Activated CD8-positive, alpha-beta memory T cell treated with anti-CD3 and anti-CD28 coated beads for 36 hours (primary cell): Measurements from ENCODE around the gene WBP1. TPM values are rescaled to one million over a fixed set of nuclear protein-coding genes. Genes with fewer than 3 reads are reported as not detected.

ENCODE experiments used
- CTCF ChIA-PET: fragments of 350-600 bp; sonication (Branson Sonifier 250); formaldehyde crosslinking; loops from one replicate; lab custom pipeline; 2021; ENCODE audit warnings: antibody characterized with exemption; lab: Charles Lee
- POLR2A ChIA-PET: fragments of 350-600 bp; sonication (Branson Sonifier 250); formaldehyde crosslinking; loops from one replicate; lab custom pipeline; 2021; ENCODE audit warnings: antibody characterized with exemption; lab: Charles Lee
- total RNA-seq, 2 experiments: library from RNA; stranded (reverse); gene quantifications; one replicate each; pipeline ENCODE4 v1.2.3, GENCODE V29; 2021

WBP1 gene
- total RNA-seq, 2 experiments from 2014 or later, result 24.9 to 28.7 TPM

DNA sequence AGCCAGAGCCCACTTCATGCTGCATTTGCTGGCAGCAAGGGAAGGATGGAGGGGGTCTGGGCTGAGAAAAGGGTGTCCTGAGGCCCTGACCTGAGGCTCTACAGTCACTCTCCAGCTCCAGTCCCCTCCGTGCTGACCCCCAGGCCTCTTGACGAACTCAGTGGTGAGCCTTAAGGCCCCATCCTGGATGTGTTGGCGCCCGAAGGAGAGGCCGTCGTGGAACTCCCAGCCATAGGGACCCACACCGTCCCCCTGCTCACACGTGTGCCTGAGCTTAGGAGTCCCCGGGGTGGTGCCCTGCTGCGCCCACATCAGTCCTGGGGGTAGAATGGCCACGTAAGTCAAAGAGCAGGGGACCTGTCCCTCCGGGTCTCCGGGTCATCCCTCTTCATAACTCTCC is 6.2 kb downstream of the WBP1 start:
- CTCF ChIA-PET, result interaction anchor here (1.2 kb wide), 1 partner anchor 90 kb away, joined by 6 read pairs; the partner anchor contains the start of gene LOXL3

DNA sequence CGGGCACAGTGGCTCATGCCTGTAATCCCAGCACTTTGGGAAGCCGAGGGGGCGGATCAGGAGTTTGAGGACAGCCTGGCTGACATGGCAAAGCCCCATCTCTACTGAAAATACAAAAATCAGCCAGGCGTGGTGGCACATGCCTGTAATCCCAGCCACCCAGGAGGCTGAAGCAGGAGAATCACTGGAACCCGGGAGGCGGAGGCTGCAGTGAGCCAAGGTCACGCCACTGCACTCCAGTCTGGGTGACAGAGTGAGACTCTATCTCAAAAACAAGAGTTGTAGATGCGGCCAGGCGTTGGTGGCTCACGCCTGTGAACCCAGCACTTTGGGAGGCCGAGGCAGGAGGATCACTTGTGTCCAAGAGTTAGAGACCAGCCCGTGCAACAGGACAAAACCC is 12.5 kb downstream of the WBP1 start:
- ChIA-PET CTCF (interaction anchor here (0.6 to 4.0 kb wide), 3 partner anchors 11 to 78 kb away, joined by 3 to 34 read pairs (median 3); partner anchors contain the start of genes CCDC142 and TTC31), POLR2A (interaction anchor here (0.6 kb wide), 1 partner anchor 19 kb away, joined by 5 read pairs; no protein-coding TSS in a partner anchor)

More for the DNA sequence above, 6.2 kb downstream of the WBP1 start:
- POLR2A ChIA-PET, result interaction anchor here (1.6 kb wide), 1 partner anchor 18 kb away, joined by 3 read pairs; the partner anchor contains the start of gene CCDC142

DNA sequence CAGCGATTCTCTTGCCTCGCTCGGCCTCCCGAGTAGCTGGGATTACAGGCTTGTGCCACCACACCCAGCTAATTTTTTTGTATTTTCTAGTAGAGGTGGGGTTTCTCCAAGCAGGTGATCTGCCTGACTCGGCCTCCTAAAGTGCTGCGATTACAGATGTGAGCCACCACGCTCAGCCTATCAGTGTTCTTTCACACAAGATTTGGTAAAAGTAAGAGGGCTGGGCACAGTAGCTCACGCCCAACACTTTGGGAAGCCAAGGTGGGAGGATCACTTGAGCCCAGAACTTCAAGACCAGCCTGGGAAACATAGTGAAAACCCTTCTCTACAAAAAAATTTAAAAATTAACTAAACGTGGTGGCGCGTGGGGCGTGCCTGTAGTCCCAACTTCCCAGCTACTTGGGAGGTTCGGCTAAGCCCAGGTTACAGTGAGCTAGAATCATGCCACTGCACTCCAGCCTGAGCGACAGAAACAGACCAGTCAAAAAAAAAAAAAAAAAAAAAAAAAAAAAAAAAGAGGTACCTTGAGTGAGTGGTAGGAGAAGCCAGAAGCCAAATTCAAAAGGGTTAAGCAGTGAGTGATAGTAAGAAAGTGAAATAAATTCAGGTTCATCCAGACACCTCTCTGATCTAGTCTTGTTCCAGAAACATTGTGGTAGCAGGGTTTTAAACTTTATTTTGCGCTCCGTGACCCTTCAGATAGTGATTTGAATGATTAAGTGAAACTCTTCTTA is 13.3 kb downstream of the WBP1 start:
- CTCF ChIA-PET, result interaction anchor here (0.6 to 4.0 kb wide), 3 partner anchors 10 to 79 kb away, joined by 3 to 34 read pairs (median 3); partner anchors contain the start of genes CCDC142 and TTC31

DNA sequence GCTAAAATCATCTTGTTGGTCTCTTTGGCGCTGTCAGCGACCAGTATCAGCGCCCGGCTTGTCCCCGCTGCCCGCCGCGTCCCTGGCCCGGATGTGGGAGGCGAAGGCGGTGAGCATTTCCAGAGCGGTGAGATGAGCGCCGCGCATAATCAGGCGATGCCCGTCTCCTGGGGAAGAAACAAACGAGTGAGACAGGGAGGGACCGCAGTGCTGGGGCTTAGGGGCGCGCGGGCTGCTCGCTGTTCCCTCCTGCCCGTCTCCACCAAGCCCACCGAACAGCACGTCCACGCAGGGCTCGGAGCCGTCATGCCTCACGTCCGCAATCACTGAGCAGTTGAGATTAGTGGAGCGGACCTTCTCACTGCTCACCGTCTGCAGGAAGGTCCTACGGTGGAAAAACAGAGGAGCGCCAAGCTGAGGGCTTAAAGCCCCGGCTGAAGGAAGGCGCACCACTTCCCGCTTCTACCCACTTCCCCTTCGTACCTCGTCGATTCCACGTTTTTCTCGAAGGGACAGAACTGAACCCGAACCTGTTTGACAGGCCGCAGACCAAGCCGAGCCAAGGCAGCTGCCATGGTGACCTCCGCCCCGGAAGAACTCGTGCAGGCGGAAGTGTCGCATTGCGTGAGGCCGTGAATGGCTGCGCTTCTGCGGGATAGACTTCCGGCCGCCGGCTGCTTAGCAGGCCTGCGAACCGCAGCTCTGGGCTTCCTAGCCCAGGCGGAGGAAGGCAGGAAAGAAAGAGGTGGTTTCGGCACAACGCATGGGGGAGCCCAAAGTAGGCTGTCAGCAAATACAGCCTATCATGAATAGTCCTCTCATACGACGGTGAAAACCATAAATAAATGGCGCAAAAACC is 14.1 kb downstream of the WBP1 start, which contains the start of gene MRPL53:
Gene MRPL53 (minus strand): TSS at position 595 of the 859 bp plus-strand sequence. CDS start 20 bp downstream, at position 575.
- ChIA-PET CTCF (interaction anchor here (0.7 to 4.0 kb wide), 3 partner anchors 9 to 61 kb away, joined by 3 to 34 read pairs (median 7); partner anchors contain the start of genes AUP1, CCDC142, HTRA2 and TTC31), POLR2A (interaction anchor here (1.0 to 2.6 kb wide), 5 partner anchors 10 to 57 kb away, joined by 3 to 13 read pairs (median 7); partner anchors contain the start of genes AUP1, CCDC142, HTRA2 and WBP1)

More for the DNA sequence above, 13.3 kb downstream of the WBP1 start:
- POLR2A ChIA-PET, result interaction anchor here (0.7 to 2.6 kb wide), 3 partner anchors 13 to 107 kb away, joined by 7 to 13 read pairs (median 7); partner anchors contain the start of gene WBP1

DNA sequence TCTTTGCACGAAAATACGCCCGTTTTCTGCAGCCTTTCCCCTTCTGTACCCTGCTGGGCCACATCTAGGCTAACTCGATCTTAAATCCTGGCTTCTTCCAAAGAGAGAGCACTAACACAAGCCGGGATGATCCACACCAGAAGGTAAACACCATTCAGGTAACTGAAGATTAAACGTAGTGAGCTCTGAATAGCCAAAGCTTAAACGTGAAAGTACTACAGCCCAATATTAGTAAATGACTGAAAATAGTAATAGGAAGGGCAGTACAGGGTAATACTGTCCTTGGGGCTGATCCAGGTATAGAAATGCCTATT is 14.7 kb downstream of the WBP1 start:
- CTCF ChIA-PET, result interaction anchor here (0.7 to 4.0 kb wide), 3 partner anchors 9 to 60 kb away, joined by 3 to 34 read pairs (median 7); partner anchors contain the start of genes AUP1, CCDC142, HTRA2 and TTC31
- POLR2A ChIA-PET, result interaction anchor here (1.0 to 2.6 kb wide), 4 partner anchors 9 to 56 kb away, joined by 3 to 13 read pairs (median 6); partner anchors contain the start of genes AUP1, CCDC142, HTRA2 and WBP1

DNA sequence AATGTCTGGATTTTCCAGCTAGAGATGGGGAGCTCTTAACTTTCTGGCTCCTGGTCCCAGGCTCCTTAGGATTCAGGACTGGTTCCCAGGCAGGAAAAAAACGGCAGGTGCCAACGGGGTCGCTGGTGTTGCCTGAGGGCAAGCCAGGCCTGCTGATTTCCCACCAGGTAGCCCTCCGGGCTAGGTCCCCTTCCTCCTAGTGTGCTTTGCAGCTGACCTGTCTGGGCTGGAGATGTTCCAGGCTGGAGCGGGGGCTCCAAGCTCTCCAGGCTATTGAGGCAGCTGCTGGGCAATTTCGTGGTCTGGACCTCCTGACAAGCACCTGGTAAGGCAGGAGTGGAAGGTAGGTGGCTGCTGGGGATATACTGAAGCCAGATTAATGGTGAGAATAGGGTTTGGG is 16.2 kb downstream of the WBP1 start:
- CTCF ChIA-PET, result interaction anchor here (0.7 to 4.0 kb wide), 4 partner anchors 7 to 55 kb away, joined by 3 to 34 read pairs (median 5); partner anchors contain the start of genes AUP1, CCDC142, HTRA2 and TTC31
- POLR2A ChIA-PET, result interaction anchor here (0.7 kb wide), 2 partner anchors 26 to 56 kb away, joined by 4 to 10 read pairs; no protein-coding TSS in a partner anchor

DNA sequence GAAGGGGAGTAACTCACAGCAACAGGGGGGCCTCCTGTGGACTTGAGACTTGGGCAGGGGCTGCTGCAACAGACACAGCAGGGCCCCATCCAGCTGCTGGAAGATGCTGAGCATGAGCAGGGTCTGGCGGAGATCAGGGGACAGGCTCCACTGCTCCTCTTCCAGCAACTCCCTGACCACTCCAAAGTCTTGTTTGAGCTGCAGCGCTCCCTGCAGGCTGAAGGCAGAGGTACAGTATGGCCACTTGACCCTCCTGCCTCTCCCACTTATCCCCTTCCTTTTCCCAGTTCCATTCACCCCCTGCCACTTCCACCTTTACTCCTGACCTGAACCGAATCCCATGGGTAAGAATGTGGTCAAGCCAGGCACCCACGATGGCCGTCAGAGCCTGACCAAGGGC is 16.7 kb downstream of the WBP1 start:
- ChIA-PET POLR2A (interaction anchor here (0.6 kb wide), 1 partner anchor 23 kb away, joined by 5 read pairs; no protein-coding TSS in a partner anchor), CTCF (interaction anchor here (1.3 to 2.4 kb wide), 2 partner anchors 34 to 55 kb away, joined by 3 to 7 read pairs; partner anchors contain the start of genes AUP1 and HTRA2)

DNA sequence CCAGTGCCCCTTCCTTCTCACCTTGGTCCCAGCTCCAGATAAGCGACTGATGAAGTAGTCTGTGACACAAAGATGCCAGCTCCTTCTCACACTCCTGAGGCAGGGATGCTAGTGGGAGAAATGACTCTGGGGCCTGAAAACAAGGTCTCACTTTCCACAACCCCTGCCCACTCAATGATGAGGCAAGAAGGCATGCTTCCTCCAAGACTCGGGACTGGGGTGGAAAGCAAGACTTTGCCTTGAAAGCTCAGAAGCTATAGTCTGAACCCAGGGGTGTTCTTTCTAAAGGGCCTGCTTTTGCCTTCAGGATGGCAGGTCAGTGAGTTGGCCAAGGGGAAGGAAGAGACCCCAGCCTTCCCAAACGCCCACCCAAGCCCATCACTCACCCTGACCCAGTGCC is 23.2 kb downstream of the WBP1 start:
- ChIA-PET POLR2A (interaction anchor here (0.5 to 2.9 kb wide), 6 partner anchors 9 to 103 kb away, joined by 3 to 10 read pairs (median 6); partner anchors contain the start of genes INO80B, MOGS, MRPL53 and WBP1), CTCF (interaction anchor here (1.0 to 3.8 kb wide), 9 partner anchors 9 to 187 kb away, joined by 3 to 34 read pairs (median 17); partner anchors contain the start of genes AUP1, HTRA2, INO80B and MRPL53)

DNA sequence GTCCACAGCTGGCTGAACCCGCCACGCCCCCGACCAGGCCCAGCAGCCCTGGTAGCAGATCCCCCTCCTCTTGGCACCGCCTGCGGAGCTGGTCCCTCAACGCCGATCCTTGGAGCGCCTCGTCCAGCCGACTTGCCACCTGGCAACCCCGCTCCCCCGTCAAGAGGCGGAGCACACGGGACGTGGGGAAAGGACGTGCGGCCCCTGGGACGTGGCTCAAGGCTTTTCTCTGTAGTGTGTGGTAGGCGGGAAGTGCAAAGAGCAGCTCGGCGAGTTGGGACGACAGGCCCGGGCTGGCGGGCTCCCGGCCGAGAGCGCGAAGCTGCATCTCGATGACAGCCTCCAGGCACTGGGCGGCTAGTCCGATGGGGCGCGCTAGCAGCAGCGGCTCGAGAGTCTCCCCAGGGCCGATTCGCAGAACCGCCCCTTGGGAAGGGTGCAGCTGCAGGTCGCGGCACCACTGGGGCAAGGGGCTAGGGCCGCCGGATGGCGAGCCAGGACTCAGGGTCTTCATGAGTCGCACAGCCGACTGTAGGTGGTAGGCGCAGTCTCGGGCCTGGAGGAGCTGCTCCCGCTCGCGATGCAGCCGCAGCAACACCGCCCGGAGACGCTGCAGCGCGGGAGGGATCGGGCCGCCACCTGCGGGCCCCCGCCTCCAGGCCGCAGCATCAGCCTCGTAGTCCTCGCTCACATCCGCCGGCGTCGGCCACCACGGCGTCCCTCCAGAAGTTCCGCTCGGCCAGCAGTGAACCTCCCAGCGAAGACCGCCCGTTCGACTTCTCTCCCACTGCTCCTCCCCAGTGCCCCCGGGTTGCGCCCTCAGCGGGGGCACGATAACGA is 23.9 kb downstream of the WBP1 start:
- ChIA-PET POLR2A (interaction anchor here (0.5 to 2.9 kb wide), 7 partner anchors 9 to 102 kb away, joined by 3 to 10 read pairs (median 4); partner anchors contain the start of genes INO80B, MOGS, MRPL53 and WBP1), CTCF (interaction anchor here (0.8 to 3.8 kb wide), 23 partner anchors 10 to 232 kb away, joined by 3 to 34 read pairs (median 4); partner anchors contain the start of genes AUP1, DQX1, HTRA2 and INO80B)

DNA sequence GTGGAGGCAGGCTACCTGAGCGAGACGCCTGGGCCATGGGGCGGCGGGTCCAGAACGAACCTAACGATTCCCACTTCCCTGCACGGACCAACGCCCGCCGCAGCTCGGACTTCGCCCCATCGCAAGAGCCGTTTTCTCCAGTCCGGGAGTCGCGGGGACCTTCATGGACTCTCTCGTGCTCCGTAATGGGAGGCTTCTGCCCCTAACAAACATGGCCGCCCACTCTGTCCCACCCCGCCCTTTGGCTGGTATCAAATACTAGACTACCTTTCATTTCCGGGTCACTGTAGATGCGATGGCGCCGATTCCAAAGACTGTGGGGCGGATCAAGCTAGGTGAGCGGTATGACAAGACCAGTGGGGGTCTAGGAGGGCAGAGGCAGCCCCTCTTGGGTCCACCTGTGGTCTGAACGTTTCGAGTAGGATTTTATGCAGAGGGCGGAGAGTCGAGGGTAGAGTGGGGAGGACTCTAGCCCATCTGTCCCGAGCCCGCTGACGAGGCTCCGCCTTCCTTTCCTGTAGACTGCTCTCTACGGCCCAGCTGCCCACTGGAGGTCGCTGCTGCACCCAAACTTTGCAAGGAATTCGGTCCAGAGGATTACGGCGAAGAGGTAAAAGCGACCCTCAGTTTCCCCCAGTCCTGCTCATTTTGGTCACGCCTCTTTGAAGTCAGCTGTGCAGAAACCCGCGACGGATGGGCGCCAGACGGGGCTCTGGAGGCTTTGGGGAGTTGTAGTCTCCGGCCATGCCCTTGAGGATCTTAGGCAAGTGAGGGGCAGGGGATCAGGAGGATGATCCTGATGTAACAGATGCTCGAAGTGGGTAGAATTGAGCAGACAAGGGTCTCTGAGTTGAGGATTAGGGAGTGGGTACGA is 24.8 kb downstream of the WBP1 start, which contains the start of the genes CCDC142 and TTC31:
Gene CCDC142 (minus strand): TSS at position 198 of the 874 bp plus-strand sequence. CDS start 161 bp downstream, at position 37.
Gene TTC31 (plus strand): TSS at position 281 of the 874 bp plus-strand sequence. CDS start 15 bp downstream, at position 296.
- CTCF ChIA-PET, result interaction anchor here (0.8 to 3.8 kb wide), 21 partner anchors 9 to 233 kb away, joined by 3 to 34 read pairs (median 4); partner anchors contain the start of genes AUP1, DQX1, HTRA2 and INO80B
- POLR2A ChIA-PET, result interaction anchor here (0.8 to 2.9 kb wide), 4 partner anchors 10 to 49 kb away, joined by 3 to 10 read pairs (median 6); partner anchors contain the start of genes INO80B, MOGS and MRPL53

DNA sequence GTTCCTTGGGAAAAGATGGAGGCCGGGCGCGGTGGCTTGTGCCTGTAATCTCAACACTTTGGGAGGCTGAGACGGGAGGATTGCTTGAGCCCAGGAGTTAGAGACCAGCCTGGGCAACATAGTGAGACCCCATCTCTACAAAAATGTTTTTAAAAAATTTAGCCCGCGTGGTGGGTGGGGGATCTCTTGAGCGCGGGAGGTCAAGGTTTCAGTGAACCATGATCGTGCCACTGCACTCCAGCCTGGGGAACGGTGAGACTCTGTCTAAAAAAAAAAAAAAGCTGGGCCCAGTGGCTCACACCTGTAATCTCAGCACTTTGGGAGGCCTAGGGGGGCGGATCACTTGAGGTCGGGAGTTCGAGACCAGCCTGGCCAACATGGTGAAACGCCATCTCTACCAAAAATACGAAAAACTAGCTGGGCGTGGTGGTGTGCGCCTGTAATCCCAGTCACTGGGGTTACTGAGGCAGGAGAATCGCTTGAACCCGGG is 25.5 kb downstream of the WBP1 start:
- ChIA-PET CTCF (interaction anchor here (0.6 to 3.8 kb wide), 11 partner anchors 11 to 105 kb away, joined by 3 to 34 read pairs (median 12); partner anchors contain the start of genes INO80B, MRPL53, PCGF1 and WBP1), POLR2A (interaction anchor here (0.7 to 2.9 kb wide), 2 partner anchors 11 to 29 kb away, joined by 3 to 8 read pairs; partner anchors contain the start of genes INO80B and MRPL53)

DNA sequence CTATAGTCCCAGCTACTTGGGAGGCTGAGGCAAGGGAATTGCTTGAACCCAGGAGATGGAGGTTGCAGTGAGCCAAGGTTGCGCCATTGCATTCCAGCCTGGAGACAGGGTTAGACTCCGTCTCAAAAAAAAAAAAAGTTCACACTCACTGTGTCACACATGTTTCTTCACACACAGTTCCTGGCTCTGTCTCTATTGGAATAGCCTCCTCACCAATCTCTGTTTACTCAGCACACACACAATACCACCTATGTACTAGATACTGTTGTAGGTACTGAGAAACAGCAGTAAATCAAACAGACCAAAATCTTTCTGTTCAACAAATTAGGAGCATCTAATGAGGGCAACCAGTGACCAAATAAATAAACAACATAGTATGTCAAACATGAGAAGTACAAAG is 27.9 kb downstream of the WBP1 start:
- ChIA-PET CTCF (interaction anchor here (1.7 kb wide), 1 partner anchor 15 kb away, joined by 4 read pairs; no protein-coding TSS in a partner anchor), POLR2A (no interaction called here)

DNA sequence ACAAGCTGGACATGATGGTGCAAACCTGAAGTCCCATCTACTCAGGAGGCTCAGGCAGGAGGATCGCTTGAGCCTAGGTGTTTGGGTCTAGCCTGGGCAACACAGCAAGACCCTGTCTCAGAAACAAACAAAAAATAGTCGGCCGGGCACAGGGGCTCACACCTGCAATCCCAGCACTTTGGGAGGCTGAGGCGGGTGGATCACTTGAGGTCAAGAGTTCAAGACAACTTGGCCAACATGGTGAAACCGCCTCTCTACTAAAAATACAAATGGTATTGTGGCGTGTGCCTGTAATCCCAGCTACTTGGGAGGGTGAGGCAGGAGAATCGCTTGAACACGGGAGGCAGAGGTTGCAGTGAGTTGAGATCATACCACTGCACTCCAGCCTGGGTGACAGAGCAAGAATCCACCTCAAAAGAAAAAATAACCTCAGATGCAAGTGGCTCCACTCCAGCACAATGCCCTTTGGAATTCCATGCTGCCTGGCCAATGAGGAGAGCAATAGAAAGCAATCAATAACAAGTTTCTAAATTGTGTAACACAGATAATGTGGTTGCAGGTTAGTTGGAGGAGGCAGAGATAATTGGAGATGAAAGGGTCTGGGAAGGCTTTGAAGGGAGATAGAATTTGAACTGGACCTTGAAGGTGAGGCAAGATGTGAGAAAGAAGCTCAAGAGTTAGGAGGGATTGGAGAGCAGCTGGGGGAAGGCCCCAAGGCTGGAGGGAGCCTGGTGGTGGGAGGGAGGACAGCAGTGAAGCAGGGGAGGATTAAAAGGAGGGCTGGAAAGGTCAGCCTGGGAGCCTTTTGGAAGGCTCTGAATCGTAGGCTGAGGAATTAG is 30.6 kb downstream of the WBP1 start:
- ChIA-PET POLR2A (interaction anchor here (0.6 kb wide), 1 partner anchor 18 kb away, joined by 5 read pairs; no protein-coding TSS in a partner anchor), CTCF (interaction anchor here (0.7 kb wide), 1 partner anchor 28 kb away, joined by 3 read pairs; no protein-coding TSS in a partner anchor)

DNA sequence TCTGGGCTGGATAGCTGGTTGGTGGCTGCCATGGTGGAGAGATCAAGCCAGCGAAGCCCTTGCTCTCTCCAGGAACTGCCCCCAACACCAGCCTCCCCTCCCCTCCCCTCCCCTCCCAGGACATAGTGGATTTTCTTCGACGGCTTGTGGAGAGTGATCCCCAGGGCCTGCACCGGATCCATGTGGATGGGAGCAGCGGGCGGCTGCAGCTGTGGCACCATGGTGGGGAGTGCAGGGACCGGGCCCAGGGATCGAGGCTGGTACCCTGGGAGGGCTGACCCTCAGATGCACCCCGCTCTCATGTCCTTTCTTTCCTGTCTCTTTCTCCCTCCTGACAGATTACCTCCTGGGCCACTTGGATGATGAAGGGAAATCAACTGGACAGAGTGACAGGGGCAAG is 31.7 kb downstream of the WBP1 start:
- ChIA-PET POLR2A (no interaction called here), CTCF (no interaction called here)
